ENCODE data around the gene SPTBN1.

DNA sequence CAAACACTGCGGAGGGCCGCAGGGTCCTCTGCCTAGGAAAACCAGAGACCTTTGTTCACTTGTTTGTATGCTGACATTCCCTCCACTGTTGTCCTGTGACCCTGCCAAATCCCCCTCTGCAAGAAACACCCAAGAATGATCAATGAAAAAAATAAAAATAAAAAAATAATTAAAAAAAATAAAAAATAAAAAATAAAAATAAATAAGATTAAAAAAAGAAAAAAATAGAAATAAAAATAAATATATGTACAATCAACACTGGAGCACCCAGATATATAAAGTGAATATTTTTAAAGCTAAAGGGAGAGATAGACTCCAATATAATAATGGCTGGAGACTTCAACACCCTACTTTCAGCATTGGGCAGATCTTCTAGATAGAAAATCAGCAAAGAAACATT, 243.5 kb downstream of the SPTBN1 start:
- TF ChIP-seq EP300 (IDR thresholded peaks at IDR 0.05), result no peak
- TF ChIP-seq, protein P1, sequence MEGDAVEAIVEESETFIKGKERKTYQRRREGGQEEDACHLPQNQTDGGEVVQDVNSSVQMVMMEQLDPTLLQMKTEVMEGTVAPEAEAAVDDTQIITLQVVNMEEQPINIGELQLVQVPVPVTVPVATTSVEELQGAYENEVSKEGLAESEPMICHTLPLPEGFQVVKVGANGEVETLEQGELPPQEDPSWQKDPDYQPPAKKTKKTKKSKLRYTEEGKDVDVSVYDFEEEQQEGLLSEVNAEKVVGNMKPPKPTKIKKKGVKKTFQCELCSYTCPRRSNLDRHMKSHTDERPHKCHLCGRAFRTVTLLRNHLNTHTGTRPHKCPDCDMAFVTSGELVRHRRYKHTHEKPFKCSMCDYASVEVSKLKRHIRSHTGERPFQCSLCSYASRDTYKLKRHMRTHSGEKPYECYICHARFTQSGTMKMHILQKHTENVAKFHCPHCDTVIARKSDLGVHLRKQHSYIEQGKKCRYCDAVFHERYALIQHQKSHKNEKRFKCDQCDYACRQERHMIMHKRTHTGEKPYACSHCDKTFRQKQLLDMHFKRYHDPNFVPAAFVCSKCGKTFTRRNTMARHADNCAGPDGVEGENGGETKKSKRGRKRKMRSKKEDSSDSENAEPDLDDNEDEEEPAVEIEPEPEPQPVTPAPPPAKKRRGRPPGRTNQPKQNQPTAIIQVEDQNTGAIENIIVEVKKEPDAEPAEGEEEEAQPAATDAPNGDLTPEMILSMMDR (IDR thresholded peaks at IDR 0.05), result no peak

Measured in stomach (tissue), 4 donors.